Ishikawa (cell line): ENCODE results near the gene FBXO21.

Experiments
- CEBPB ChIP-seq: IDR thresholded peaks from 2 replicates; pipeline ENCODE4 v1.6.1; 2012
- CREB1 ChIP-seq: IDR thresholded peaks from 2 replicates; pipeline ENCODE4 v1.6.1; 2012; ENCODE audit warnings: low read depth
- EP300 ChIP-seq: IDR thresholded peaks from 2 replicates; pipeline ENCODE4 v1.6.1; 2012; ENCODE audit warnings: borderline replicate concordance
- FOXM1 ChIP-seq: IDR thresholded peaks from 2 replicates; pipeline ENCODE4 v1.6.1; 2012; ENCODE audit warnings: low read depth, borderline replicate concordance
- MAX ChIP-seq: IDR thresholded peaks from 2 replicates; pipeline ENCODE4 v1.6.1; 2012
- RAD21 ChIP-seq: IDR thresholded peaks from 2 replicates; pipeline ENCODE4 v1.6.1; 2012; ENCODE audit warnings: low read depth
- TEAD4 ChIP-seq: IDR thresholded peaks from 2 replicates; pipeline ENCODE4 v1.6.1; 2012
- USF1 ChIP-seq: IDR thresholded peaks from 2 replicates; pipeline ENCODE4 v1.6.1; 2012
- YY1 ChIP-seq: IDR thresholded peaks from 2 replicates; pipeline ENCODE4 v1.6.1; 2012; ENCODE audit warnings: low read depth

- TF ChIP-seq RAD21 (no peak), CEBPB (no peak), FOXM1 (no peak), EP300 (no peak), CREB1 (no peak), YY1 (no peak), USF1 (no peak), TEAD4 (no peak), MAX (no peak)
Measured at GRCh38 chr12:117180758-117181467, 9.4 kb downstream of the FBXO21 start.
